GM21423 (cell line): ENCODE data around the gene PACS2.
A peak's percentile ranks its signal among the peaks of the same experiment; 100 is the strongest.
"Not testable (repeated sequence)": the region's sequence is repeated elsewhere in the genome, so short reads cannot be mapped to it uniquely, and the experiment has no call there.

Experiments
- ATAC-seq: cut with Tn5 transposase; IDR thresholded peaks from one replicate; pipeline ENCODE4 v1.9.1; 2021; ENCODE audit warnings: mild to moderate bottlenecking, moderate library complexity; ENCODE audit not compliant: unreplicated experiment

The PACS2 gene

DNA sequence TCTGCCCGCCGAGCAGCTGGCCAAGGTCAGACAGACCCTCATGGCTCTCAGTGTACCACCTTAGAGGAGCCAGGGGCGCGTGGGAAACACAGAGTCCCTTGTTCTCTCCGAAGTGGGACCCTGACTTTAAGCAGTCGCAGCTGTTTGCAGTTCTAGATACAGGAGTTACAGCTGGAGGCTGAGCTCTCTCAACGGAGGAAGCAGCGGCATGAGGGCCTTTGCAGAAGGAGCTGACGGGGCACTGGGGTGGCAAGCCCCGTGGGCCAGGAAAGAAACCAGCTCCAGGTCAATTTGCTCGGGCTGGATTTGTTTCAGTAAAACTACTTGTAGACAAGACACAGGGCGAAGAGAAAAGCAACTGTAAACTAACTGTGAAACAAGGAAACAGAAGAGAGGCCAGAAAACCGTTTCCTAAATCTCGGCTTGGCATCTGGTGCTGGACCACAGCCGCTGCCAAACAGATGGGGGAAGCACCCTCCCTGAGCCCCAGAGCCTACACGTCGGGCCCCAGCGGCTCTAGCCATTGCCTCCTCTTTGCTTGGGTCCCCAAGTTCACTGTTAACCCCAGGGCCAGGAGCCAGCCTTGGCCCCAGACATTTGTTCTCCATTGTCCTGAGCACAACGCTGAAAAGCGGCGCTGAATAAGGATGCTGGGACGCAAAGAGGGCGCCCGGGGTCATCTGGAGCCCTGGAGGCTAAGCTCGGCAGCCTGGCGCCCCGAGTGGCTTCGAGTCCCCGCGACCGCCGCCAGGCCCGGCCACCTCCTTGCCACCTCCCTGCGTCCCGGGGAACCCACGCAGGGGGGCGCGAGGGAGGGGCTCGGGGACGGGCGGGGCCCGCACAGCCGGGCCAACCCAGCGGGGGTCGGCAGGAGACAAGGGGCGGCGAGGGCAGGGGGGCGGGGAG is 914 bp upstream of the PACS2 start:
- ATAC-seq, result peak; percentile 14

GRCh38 chr14:105315211-105315721 is 718 bp downstream of the PACS2 start:
- ATAC-seq, result peak; percentile 15

GRCh38 chr14:105315941-105316576 is 1.5 kb downstream of the PACS2 start:
- no peak for ATAC-seq

- ATAC-seq, result no peak
Observed at GRCh38 chr14:105316577-105316941, 2.0 kb downstream of the PACS2 start.

DNA sequence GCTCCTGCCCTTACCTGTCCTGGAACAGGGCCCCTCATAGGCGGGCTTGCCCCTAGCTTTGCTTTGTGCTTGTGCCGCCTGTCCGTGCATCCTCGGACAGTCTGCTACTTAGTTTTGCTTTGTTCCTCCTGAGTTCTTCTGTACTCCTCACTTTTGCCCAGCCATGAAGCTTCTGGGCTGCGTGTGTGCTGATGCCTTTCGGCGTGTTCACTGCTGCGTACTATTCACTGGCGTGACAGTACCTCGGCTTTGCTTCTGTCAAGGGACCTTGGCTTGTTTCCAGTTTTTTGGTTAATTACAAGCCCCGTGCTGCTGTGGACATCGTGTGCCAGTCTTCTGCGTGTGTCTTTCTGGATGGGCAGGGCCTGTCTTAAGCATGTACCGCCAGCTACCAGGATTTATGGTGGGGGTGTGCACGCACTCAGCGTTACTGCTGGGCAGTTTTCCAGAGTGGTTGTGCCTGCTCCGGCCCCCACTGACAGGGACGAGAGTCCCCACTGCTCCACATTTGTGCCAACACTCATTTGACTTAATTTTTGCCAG is 2.5 kb downstream of the PACS2 start:
- ATAC-seq, result no peak

DNA sequence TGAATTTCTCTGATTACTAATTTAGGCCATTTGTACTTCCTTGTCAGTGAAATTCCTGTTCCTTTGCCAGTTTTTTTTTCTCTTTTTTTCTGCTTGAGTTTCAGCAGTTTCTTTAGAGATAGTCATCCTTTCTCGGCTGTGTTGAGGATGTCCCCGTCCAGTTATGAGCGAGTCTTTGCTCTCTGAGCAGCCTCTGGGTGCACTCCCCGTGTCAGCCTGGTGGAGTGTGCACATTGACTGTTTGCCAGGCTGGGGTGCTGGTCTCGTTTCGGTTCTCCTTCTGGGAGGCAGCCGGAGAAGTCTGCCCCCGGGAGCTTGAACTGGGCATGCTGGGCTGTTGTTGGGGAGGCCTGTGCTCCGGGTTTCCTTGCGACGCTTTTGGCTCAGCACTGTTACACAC is 3.0 kb downstream of the PACS2 start:
- no peak for ATAC-seq

- no peak for ATAC-seq
Observed at GRCh38 chr14:105322791-105323556, 8.4 kb downstream of the PACS2 start.

GRCh38 chr14:105323663-105324062 is 9.1 kb downstream of the PACS2 start:
- no peak for ATAC-seq

GRCh38 chr14:105324080-105324778 is 9.7 kb downstream of the PACS2 start:
- no peak for ATAC-seq

DNA sequence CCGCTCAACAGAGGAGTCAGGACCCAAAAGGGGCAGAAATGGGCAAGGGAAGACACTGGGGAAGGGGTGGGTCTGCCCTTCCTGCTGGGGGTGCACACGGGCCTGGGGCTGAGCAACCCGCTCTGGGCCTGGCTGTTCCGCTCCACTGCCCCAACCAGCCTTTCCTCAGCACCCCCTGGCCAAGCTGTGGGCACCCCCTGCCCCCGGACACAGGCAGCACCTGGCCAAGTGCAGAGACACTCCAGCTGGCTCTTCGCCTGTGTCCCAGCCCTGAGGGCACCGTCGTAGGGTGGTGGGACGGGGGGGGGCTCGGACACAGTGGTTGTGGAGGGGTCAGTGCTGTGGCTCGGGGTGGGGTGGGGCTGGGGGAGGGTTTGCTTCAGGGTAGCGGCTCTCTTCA is 10.3 kb downstream of the PACS2 start:
- no peak for ATAC-seq

DNA sequence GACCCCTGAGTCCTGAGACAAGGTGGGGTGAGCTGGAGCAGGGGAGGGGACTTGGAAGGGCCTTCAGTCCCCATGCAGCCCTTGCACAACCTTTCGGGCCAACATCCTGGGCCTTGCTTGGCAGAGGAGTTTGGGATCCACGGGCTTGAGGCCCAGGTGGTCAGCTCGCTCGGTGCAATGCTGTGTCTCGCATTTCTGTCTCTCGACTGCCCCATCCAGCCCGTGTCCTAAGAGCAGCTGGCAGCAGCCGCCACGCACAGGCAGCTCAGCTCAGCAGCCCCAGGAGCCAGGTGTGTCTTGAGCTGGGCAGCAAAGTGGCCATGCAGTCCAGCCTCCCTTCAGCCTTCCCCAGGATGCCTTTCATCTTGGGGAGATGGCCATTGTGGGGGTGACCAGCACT is 10.8 kb downstream of the PACS2 start:
- ATAC-seq, result no peak

DNA sequence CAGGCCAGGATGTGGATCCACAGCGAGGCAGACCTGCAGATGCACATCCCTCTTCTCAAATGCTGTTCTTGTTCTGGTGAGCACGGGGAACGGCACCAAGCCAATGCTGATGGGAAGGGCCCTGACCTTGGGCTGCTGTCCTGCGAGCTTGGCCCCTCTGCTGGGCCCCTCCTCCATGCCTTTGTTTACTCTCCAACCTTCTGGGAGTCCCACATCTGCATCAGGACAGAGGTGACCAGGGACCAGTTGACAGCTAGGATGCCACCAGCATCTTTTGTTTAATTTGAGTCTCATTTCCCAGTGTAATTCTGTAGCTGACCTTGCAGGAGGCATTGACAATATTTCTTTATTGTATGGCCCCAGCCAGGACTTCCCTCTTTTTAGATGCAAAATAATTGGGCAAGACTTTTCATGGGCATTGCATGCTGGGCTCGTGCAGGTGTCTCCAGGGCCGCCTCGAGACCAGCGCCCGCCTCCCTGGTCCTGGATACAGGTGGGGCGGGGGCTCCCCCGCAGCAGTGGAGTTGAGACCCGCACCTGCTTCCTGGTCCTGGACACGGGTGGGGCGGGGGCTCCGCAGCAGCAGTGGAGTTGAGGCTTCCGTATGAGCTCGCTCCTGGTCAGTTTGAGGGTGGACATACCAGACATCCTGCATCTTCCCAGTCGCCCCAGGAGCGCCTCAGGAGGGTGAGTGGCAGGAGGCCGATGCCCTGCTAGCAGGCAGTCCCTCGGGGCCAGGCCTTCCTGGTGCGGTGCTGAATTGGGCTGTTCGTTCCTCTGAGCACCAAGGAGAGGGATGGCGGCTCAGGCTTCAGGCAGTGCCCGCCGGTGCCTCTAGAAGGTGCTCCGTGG is 11.4 kb downstream of the PACS2 start:
- ATAC-seq, result no peak

DNA sequence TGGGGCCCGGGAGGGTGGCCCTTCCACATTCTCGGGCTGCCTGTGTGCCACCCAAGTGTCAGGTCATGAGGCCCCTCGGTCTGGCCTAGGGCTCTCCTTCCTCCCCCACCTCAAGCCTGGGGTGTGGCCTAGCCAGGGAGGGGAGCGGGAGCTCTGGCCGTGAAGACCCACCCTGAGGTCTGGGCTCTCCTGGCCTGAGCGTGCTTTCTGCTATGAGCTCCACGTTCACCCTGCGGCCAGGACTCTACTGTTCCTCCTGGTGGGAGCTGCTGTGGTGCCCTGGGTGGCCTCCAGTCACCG is 12.0 kb downstream of the PACS2 start:
- no peak for ATAC-seq

GRCh38 chr14:105326891-105327694 is 12.5 kb downstream of the PACS2 start:
- ATAC-seq, result no peak

DNA sequence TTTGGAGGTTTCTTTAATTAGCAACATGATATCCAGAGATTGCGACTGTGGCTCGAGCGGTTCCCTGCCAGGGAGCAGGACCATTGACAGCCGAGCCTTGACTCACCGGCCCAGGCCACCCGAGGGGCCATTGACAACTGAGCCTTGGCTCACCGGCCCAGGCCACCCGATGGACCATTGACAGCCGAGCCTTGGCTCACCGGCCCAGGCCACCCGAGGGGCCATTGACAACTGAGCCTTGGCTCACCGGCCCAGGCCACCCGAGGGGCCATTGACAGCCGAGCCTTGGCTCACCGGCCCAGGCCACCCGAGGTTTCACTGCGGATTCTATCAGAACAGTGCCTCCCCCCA is 13.1 kb downstream of the PACS2 start:
- ATAC-seq, result not testable (repeated sequence)

- ATAC-seq, result no peak
Observed at GRCh38 chr14:105328070-105328677, 13.6 kb downstream of the PACS2 start.

DNA sequence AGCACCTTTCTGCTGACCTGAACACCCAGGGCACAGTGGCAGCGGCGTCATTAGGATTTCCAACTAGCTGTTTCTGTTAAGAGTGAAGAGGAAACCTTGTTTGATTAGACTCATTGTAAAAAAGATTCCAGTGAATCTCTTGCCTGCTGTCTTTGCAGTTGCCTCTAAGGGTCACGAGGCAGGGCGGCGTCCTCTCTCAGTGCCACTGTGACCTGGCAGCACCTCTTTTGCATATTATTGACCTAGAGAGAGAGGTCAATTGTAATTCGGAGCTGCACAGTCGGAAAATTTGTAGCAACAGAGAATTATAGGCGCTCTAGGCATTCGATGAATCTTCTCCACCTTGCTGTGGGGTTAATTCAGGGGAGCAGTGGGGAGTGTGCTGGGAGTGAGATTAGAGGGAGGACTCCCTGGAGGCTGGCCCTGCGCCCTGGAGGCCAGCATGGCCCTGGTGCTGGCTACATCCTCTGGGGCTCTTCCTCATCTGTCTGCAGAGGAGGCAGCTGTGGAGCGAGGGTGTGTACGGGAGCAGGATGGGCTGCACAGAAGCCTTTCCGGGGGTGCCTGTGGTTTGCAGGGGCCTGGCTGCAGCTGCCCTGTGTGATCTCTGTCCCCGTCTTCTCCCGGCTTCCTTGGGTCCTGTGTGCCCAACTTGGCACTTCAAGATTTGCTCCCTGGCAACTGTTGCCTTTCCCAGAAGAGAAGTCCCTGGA is 14.3 kb downstream of the PACS2 start:
- no peak for ATAC-seq
